Ovary (tissue), 9 donors: ENCODE results near the gene CYB5R3. TPM values are rescaled to one million over a fixed set of nuclear protein-coding genes. Genes with fewer than 3 reads are reported as not detected.

ENCODE experiments used
- DNase-seq, 5 donors: peaks; one replicate each; pipeline ENCODE4 v3.0.0-alpha.2; 2019 to 2020
- H3K27ac ChIP-seq, 2 donors: fragments of 200-600 bp; one replicate each; pipeline versions ENCODE4 v1.5.1 to v1.8.0; 2019 to 2022
- H3K27me3 ChIP-seq: fragments of 200-600 bp; one replicate; pipeline ENCODE4 v1.8.0; 2022
- H3K36me3 ChIP-seq: fragments of 200-600 bp; sonication (generic); one replicate; pipeline ENCODE4 v1.5.1; 2019
- H3K4me1 ChIP-seq: one replicate; pipeline ENCODE4 v1.8.1; 2013; ENCODE audit warnings: mild to moderate bottlenecking, moderate library complexity; ENCODE audit not compliant: insufficient read depth
- H3K4me3 ChIP-seq: fragments of 200-600 bp; sonication (generic); one replicate; pipeline ENCODE4 v1.5.1; 2017
- H3K9me3 ChIP-seq, 2 donors: fragments of 200-600 bp in 1 of 2; sonication (generic) in 1 of 2; one replicate each; pipeline versions ENCODE4 v1.5.1 to v1.8.1; 2013 to 2019; ENCODE audit warnings: mild to moderate bottlenecking in 1 of 2, moderate library complexity in 1 of 2
- EP300 ChIP-seq: sonication (generic); formaldehyde crosslinking; IDR thresholded peaks from one replicate; pipeline ENCODE4 v1.6.1; 2017; ENCODE audit warnings: antibody characterized with exemption
- POLR2A ChIP-seq: fragments of 450-650 bp; IDR thresholded peaks from one replicate; pipeline ENCODE4 v1.6.1; 2017; ENCODE audit warnings: antibody characterized with exemption, mild to moderate bottlenecking, moderate library complexity
- WGBS, 3 donors: extraction: QIAGEN DNeasy Blood & Tissue Kit in 1 of 3; methylation state at CpG; one replicate each; pipeline versions ENCODE4 v1.1.5 to v1.1.7; 2013 to 2017; 5-methylcytosine and 5-hydroxymethylcytosine counted together
- intact Hi-C, 4 donors: fragments of 100-400 bp; cut with DNase I; formaldehyde crosslinking; loops; one replicate each; pipeline versions ENCODE4 v1.11.0 to v1.15.1; 2022 to 2023
- polyA plus RNA-seq, 2 donors: library from polyadenylated mRNA; stranded (reverse); fragments of 200-250 nt in 1 of 2; fragments of 350-450 nt in 1 of 2; fragmentation: Illumina TruSeq in 1 of 2; extraction: RNeasy Lipid Tissue Mini Kit (QIAGEN cat#74804) in 1 of 2; gene quantifications; one replicate each; pipeline ENCODE4 v1.2.3, GENCODE V29; 2013 to 2014
- total RNA-seq, 7 donors: library from RNA; depleted of rRNA in 2 of 7; stranded (reverse); fragments of >200 nt in 2 of 7; fragmentation: NEBNext Ultra II Directional in 3 of 7; extraction: Animal tissue kit (Norgen Biotek cat#: 25700) in 3 of 7; gene quantifications; one replicate each; pipeline versions ENCODE4 v1.1.0 to v1.2.4, GENCODE V29; 2016 to 2023
- TF ChIP-seq, protein P1 (sequence below), 3 donors: fragments of 450-650 bp in 2 of 3; fragments of 200-600 bp in 1 of 3; IDR thresholded peaks; one replicate each; pipeline versions ENCODE4 v1.5.1 to v1.8.0; 2016 to 2022; ENCODE audit warnings: antibody characterized with exemption in 3 of 3, mild to moderate bottlenecking in 1 of 3
- donor health status: DM: no; HTN: no; CAD: no; lungs with moderate emphysema.
- donor health status: DM: no; HTN: no; CAD: no.
- donor health status: Bipolar disorder and iron deficiency.
- donor health status: DM: yes; HTN: yes; CAD: no.
- donor health status: DM: no; HTN: no; CAD: no.
- donor health status: DM: yes; HTN: yes; CAD: no.

Gene CYB5R3
- total and polyA plus RNA-seq, 9 donors, result 56.9 to 279 (median 228) TPM

DNA sequence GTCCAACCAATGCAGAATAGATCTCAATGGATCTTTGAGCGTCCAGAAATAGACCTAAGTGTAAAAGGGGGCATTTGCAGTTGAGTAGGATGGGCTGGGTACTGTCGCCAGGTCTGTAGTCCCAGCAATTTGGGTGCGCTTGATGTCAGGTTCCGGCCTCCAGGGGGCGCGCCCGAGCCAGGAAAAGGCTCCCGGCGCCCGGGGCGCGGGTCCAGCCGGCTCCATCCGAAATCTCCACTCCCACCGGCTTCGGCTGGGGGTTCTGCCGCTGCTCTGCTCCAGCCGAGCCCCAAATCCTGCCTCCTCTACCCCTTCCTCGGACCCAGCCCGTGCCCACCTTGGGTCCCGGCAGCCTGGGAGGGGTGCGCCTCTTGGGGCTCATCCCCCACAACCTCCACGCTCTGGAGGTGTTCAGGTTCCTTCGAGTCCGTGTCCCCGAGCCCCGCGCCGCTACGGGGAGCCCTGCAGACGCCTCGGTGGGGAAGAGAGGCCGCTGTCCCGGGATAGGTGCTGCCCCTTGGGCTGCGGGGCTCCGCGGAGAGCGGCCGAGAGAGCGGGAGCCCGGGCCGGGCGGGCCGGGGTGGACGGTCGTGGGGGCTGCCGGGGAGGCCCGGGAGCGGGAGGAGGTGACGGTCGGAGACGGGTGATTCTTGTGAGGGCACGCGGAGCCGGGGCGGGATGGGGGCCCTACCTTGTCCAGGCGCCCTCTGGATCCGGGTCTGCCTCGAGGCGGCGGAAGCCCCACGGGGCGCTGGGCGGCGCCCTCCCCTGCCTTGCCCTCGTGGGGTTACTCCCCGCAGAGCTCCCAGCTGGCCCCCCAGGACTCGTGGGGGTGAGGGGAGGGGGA, 13.0 kb upstream of the CYB5R3 start:
- H3K9me3 ChIP-seq, result no peaks in the 10 kb centered on the region
- no peaks in the 10 kb centered on the region for H3K36me3 ChIP-seq
- WGBS, 3 donors, result 3 to 5% (median 5%) methylated on average over 42 to 68 of the region's 68 CpGs
- H3K27ac ChIP-seq, result no peak overlapping the region
- intact Hi-C loops, result loop anchor here in 3 of 4 donors (5.0 to 10.0 kb wide), 5 partner anchors 53 to 433 kb away; partner anchors contain the start of gene ARFGAP3 (in 1 of the 3)
- peak; percentile 83 to 94 (median 88) for DNase-seq
- no peaks in the 10 kb centered on the region for H3K4me1 ChIP-seq
- peak; percentile 15 for TF ChIP-seq POLR2A
- no peak for TF ChIP-seq EP300
- TF ChIP-seq, protein P1, sequence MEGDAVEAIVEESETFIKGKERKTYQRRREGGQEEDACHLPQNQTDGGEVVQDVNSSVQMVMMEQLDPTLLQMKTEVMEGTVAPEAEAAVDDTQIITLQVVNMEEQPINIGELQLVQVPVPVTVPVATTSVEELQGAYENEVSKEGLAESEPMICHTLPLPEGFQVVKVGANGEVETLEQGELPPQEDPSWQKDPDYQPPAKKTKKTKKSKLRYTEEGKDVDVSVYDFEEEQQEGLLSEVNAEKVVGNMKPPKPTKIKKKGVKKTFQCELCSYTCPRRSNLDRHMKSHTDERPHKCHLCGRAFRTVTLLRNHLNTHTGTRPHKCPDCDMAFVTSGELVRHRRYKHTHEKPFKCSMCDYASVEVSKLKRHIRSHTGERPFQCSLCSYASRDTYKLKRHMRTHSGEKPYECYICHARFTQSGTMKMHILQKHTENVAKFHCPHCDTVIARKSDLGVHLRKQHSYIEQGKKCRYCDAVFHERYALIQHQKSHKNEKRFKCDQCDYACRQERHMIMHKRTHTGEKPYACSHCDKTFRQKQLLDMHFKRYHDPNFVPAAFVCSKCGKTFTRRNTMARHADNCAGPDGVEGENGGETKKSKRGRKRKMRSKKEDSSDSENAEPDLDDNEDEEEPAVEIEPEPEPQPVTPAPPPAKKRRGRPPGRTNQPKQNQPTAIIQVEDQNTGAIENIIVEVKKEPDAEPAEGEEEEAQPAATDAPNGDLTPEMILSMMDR (IDR thresholded peaks at IDR 0.05), result peak; percentile 79 to 88 (median 88)
- H3K4me3 ChIP-seq, result peak overlapping the region; percentile 43
- H3K27me3 ChIP-seq, result no peaks in the 10 kb centered on the region

GRCh38 chr22:42656578-42656977, 7.4 kb upstream of the CYB5R3 start:
- no peak for DNase-seq
- no peaks in the 10 kb centered on the region for H3K36me3 ChIP-seq
- H3K9me3 ChIP-seq, result no peaks in the 10 kb centered on the region
- no peak overlapping the region for H3K4me3 ChIP-seq
- intact Hi-C loops, result no loop called here
- WGBS, 3 donors, result 89 to 93% (median 92%) methylated on average over 8 of the region's 8 CpGs
- no peaks in the 10 kb centered on the region for H3K27me3 ChIP-seq
- H3K4me1 ChIP-seq, result no peaks in the 10 kb centered on the region
- TF ChIP-seq, protein P1 (IDR thresholded peaks at IDR 0.05), result no peak
- TF ChIP-seq EP300 (no peak), POLR2A (no peak)
- no peak overlapping the region for H3K27ac ChIP-seq

GRCh38 chr22:42655693-42656092, 6.5 kb upstream of the CYB5R3 start:
- no peak for DNase-seq
- intact Hi-C loops, result no loop called here
- H3K27me3 ChIP-seq, result no peaks in the 10 kb centered on the region
- H3K36me3 ChIP-seq, result no peaks in the 10 kb centered on the region
- no peaks in the 10 kb centered on the region for H3K9me3 ChIP-seq
- H3K4me3 ChIP-seq, result no peak overlapping the region
- TF ChIP-seq, protein P1 (IDR thresholded peaks at IDR 0.05), result no peak
- TF ChIP-seq EP300, result no peak
- no peak for TF ChIP-seq POLR2A
- H3K27ac ChIP-seq, result no peak overlapping the region
- WGBS, 3 donors, result 69 to 77% (median 72%) methylated on average over 9 of the region's 9 CpGs
- H3K4me1 ChIP-seq, result no peaks in the 10 kb centered on the region

DNA sequence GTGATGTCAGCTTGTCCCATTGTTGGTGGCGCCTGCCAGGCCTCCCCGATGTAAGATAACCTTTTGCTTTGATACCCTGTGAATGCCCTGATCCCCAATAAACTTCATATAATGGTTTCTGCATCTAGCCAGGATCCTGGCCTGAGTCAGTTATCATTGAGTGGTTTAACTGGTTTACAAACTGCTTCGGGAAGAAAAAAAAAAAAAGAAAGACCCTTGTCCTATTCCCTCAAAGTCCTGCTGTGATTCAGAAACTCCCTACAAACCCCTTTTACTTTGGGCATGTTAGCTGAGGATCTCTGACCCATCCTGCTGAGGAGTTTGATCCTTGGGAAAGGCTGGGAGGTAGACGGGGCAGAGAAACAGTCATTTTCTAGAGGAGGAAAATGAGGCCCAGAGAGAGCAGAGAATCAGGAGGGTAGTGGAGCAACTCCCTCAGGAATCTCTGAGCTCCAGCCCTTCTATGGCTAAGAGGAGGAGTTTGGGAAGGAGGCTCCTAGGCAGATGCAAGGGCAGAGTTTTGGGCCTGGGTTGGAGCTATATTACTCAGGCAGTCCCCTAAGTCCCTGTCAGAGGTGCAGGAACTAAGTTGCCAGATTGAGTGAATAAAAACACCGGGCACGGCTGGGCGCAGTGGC, 5.4 kb upstream of the CYB5R3 start:
- Histone ChIP-seq H3K9me3 (no peaks in the 10 kb centered on the region), H3K27me3 (no peaks in the 10 kb centered on the region), H3K4me1 (no peaks in the 10 kb centered on the region), H3K4me3 (no peak overlapping the region), H3K27ac (no peak overlapping the region), H3K36me3 (no peaks in the 10 kb centered on the region)
- intact Hi-C loops, result no loop called here
- WGBS, 3 donors, result 84 to 90% (median 86%) methylated on average over 7 of the region's 7 CpGs
- TF ChIP-seq EP300, result no peak
- TF ChIP-seq POLR2A, result no peak
- TF ChIP-seq, protein P1 (IDR thresholded peaks at IDR 0.05), result no peak
- DNase-seq, result no peak
